ENCODE data around the gene CFAP91. TPM values are rescaled to one million over a fixed set of nuclear protein-coding genes. Genes with fewer than 3 reads are reported as not detected.

Gene CFAP91
- total RNA-seq, 1 donor from 2014 or later, result 5.0 TPM

GRCh38 chr3:119741657-119742590, 39.1 kb downstream of the CFAP91 start:
- DNase-seq (ENCODE audit: low read depth), result no peak

- DNase-seq (ENCODE audit: low read depth), result no peak
Observed at GRCh38 chr3:119743921-119744320, 41.1 kb downstream of the CFAP91 start.

DNA sequence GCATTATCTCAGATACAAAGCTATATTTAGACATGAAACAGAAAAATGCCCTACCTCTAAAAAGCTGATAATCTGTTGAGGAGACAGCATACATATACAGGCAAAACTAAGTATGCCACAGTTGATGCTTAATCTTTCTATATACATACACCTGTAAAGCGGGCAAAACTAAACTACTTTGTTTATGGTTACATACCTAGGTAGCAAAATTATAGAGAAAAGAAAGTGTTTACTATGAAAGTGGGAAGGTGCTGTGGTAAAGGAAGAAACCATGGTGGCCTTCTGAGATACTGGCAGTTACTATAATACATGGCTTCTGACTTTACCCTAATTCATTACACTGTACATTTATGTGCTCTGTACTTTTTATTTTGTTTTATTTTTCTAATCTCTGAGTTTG, 43.1 kb downstream of the CFAP91 start:
- DNase-seq (ENCODE audit: low read depth), result no peak

DNA sequence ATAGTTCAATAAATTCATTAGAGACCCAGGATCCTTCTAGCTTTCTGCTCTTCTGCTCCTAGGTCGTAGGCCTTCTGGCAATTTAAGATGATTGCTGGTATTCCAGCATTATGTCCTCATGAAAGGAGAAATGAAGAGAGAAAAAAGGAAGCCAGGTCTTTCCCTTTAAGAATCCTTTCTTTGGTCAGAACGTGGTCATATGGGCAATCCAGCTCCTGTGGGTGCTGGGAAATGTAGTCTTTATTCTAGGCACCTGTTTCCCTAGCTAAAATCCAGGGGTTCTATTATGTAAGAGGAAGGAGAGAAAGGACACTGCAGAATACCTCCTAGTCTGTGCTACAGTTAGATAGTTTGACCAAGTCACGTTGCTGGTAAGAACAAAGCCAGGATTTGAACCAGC, 43.6 kb downstream of the CFAP91 start:
- DNase-seq (ENCODE audit: low read depth), result no peak

DNA sequence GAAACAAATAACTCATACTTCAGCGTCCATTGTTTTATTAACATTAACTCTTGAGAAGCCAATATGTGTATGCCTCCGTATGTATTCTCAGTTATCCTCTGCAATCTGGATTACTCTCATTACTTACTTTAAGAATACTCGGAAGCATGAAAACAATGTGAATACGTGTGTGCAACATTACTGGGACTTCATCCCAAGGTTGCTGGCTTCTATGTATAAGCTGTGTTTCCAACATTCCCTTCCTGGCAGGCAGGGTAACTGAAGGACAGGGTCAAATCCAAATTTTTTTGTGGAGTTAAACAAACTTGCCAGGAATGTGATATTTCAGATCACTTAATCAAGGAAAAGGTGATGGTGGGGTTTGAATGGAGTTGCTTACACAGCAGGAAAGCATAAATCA, 44.5 kb downstream of the CFAP91 start:
- DNase-seq (ENCODE audit: low read depth), result no peak

DNA sequence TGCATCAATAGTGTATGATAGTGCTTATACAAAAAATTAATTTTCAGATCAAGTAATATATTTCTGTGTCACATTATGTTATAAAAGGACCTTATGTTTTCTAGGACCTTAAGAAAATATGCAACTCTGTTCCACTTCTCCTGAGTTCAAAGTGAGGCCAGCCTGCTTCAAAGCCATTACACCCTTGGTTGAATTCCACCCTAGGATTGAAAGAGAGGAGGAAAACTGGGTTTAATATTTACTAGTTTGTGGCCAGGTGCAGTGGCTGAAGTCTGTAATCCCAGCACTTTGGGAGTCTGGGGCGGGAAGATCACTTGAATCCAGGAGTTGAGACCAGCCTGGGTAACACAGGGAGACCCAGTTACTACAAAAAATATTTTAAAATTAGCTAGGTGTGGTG, 46.2 kb downstream of the CFAP91 start:
- DNase-seq (ENCODE audit: low read depth), result peak; percentile 63

DNA sequence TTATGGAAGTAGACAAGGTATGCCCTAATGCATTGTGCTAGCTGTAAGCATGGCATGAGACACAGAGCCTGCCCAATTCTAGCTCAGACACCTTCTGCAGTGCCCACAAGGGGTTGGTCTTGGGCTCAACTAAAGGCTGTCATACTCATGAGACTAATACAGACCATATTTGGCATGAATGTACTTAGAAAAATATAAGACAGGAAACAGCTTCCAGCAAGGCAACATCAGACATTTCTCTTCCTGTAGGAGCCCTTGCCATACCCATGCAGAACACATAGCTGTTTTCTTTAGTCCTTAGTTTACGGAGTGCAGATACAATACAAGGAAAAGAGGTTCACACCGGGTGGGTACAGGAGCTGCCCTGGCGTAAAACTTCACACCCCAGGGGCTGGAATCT, 48.6 kb downstream of the CFAP91 start:
- no peak for DNase-seq (ENCODE audit: low read depth)

Other genes with a start within 250 kb of the CFAP91 start
- 30.0 and 36.1 TPM in 2 replicates for gene TMEM39A, start 239.4 kb upstream of the CFAP91 start, total RNA-seq
- gene POGLUT1, start 234.1 kb upstream of the CFAP91 start, total RNA-seq, result 14.8 and 25.2 TPM in 2 replicates
- gene TIMMDC1, start 204.5 kb upstream of the CFAP91 start, total RNA-seq, result 57.7 and 79.2 TPM in 2 replicates
- not detected in 2 replicates for gene CD80, start 143.4 kb upstream of the CFAP91 start, total RNA-seq
- 6.6 and 7.8 TPM in 2 replicates for gene ADPRH, start 123.5 kb upstream of the CFAP91 start, total RNA-seq
- gene PLA1A, start 105.1 kb upstream of the CFAP91 start, total RNA-seq, result 1.2 and 5.1 TPM in 2 replicates
- 0.40 TPM in 1 of 2 replicates, not detected in the other for gene POPDC2, start 42.4 kb upstream of the CFAP91 start, total RNA-seq
- 7.3 and 11.4 TPM in 2 replicates for gene COX17, start 25.6 kb upstream of the CFAP91 start, total RNA-seq
- 0.20 TPM in 1 of 2 replicates, not detected in the other for gene NR1I2, start 79.1 kb downstream of the CFAP91 start, total RNA-seq